Activated naive CD4-positive, alpha-beta T cell treated with anti-CD3 and anti-CD28 coated beads, Interleukin-2, amount 50 U/mL, for 24 hours (primary cell): ENCODE measurements around the gene AMH.
A peak's percentile ranks its signal among the peaks of the same experiment; 100 is the strongest.

Experiments
- H3K27ac Mint-ChIP-seq: one replicate; pipeline ENCODE4 v1.8.0; 2021; ENCODE audit warnings: mild to moderate bottlenecking, mixed read lengths
- H3K27me3 Mint-ChIP-seq: one replicate; pipeline ENCODE4 v1.8.0; 2021; ENCODE audit warnings: mixed read lengths
- H3K36me3 Mint-ChIP-seq: one replicate; pipeline ENCODE4 v1.8.0; 2021; ENCODE audit warnings: mixed read lengths
- H3K4me1 Mint-ChIP-seq: one replicate; pipeline ENCODE4 v1.8.0; 2021; ENCODE audit warnings: mixed read lengths
- H3K4me3 Mint-ChIP-seq: one replicate; pipeline ENCODE4 v1.8.0; 2021; ENCODE audit warnings: mild to moderate bottlenecking, mixed read lengths
- H3K9me3 Mint-ChIP-seq: one replicate; pipeline ENCODE4 v1.8.0; 2021; ENCODE audit warnings: mixed read lengths

The AMH gene

GRCh38 chr19:2228157-2229030 is 20.7 kb upstream of the AMH start:
- H3K27me3 Mint-ChIP-seq = no peaks in the 10 kb centered on the region
- no peak overlapping the region for H3K4me3 Mint-ChIP-seq
- peak overlapping the region; percentile 70 for H3K27ac Mint-ChIP-seq
- H3K36me3 Mint-ChIP-seq = peaks cover 1% of the 10 kb centered on the region
- H3K4me1 Mint-ChIP-seq = no peaks in the 10 kb centered on the region
- H3K9me3 Mint-ChIP-seq = no peaks in the 10 kb centered on the region

DNA sequence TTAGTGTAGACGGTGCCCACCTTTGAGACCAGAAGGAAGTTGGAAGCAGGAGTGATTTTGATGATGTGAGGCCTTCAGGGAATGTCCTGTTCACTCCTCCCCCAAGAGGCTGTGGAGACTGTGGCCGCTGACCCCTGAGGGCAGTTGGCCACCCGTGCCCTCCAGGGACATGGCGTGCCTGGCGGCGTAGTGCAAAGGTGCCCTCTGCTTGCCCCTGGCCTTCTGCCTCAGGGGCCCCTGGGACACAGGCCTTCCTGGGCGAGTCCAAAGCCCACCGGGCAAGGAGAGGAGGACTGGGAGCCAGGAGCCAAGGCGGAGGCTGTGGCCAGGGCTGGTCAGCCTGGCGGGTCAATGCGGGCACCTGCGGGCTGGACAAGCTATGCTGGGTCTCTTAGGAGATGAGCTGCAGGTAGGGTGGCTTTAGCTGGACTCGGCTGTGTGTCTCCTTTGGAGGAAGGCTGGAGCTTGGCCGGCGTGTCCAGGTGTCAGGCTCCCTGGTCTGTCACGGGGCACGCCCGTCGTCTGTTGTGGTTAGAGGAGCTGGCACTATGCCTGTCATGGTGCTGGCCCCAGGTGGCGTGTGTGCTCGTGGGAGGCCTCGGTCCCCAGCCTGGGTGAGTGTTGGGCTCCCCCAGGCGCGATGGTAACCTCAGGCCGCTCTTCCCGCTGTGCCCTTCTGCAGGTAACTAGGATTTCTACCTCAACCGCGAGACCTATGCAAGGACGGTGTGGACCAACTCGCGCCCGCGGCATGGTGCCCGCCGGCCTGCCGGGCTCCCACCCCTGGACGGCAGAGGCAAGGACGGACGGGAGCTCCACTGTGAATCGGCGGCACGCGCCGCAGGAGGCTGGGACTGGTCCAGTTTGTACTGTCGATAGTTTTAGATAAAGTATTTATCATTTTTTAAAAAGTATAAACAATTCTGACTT is 19.8 kb upstream of the AMH start:
- Mint-ChIP-seq H3K27ac (peak overlapping the region; percentile 70), H3K4me1 (peaks cover 5% of the 10 kb centered on the region), H3K27me3 (no peaks in the 10 kb centered on the region), H3K4me3 (no peak overlapping the region), H3K36me3 (peaks cover 1% of the 10 kb centered on the region), H3K9me3 (no peaks in the 10 kb centered on the region)

GRCh38 chr19:2230033-2230531 is 19.0 kb upstream of the AMH start:
- no peak overlapping the region for H3K4me3 Mint-ChIP-seq
- no peaks in the 10 kb centered on the region for H3K27me3 Mint-ChIP-seq
- peaks cover 1% of the 10 kb centered on the region for H3K36me3 Mint-ChIP-seq
- peaks cover 11% of the 10 kb centered on the region for H3K4me1 Mint-ChIP-seq
- H3K9me3 Mint-ChIP-seq = no peaks in the 10 kb centered on the region
- no peak overlapping the region for H3K27ac Mint-ChIP-seq

GRCh38 chr19:2230807-2231533 is 18.2 kb upstream of the AMH start:
- H3K4me1 Mint-ChIP-seq = peaks cover 14% of the 10 kb centered on the region
- peaks cover 1% of the 10 kb centered on the region for H3K36me3 Mint-ChIP-seq
- H3K27ac Mint-ChIP-seq = no peak overlapping the region
- H3K27me3 Mint-ChIP-seq = no peaks in the 10 kb centered on the region
- no peaks in the 10 kb centered on the region for H3K9me3 Mint-ChIP-seq
- no peak overlapping the region for H3K4me3 Mint-ChIP-seq

DNA sequence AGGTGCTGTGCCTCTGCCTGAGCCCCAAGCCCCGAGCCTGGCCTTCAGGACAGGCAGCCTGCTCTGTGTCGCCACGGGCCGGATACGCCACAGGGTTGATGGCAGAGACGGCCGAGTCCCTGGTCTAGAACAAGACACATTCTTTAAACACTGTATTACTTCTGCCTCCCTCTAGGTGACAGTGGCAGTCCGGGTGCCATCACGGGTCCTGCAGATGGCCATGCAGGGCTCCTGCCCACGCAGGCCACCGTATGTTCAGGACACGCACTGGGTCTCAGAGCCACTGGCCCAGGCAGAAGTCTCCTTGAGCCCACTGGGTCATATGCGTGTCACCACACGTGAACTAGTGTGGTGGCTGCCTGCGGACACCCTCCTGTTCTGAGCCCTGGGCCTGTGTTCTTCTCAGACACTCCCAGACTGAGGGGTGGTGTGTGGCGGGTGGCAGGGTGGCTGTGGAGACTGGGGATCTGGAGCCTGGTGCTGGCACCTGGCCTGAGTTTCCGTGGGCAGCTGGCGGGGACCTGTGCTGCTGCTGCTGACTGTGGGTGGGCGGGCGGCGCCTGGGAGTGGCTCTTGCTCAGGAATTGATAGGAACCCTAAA is 17.4 kb upstream of the AMH start:
- H3K9me3 Mint-ChIP-seq = no peaks in the 10 kb centered on the region
- H3K27me3 Mint-ChIP-seq = no peaks in the 10 kb centered on the region
- H3K36me3 Mint-ChIP-seq = peaks cover 3% of the 10 kb centered on the region
- H3K4me1 Mint-ChIP-seq = peaks cover 16% of the 10 kb centered on the region
- peak overlapping the region; percentile 8 for H3K27ac Mint-ChIP-seq
- H3K4me3 Mint-ChIP-seq = no peak overlapping the region

DNA sequence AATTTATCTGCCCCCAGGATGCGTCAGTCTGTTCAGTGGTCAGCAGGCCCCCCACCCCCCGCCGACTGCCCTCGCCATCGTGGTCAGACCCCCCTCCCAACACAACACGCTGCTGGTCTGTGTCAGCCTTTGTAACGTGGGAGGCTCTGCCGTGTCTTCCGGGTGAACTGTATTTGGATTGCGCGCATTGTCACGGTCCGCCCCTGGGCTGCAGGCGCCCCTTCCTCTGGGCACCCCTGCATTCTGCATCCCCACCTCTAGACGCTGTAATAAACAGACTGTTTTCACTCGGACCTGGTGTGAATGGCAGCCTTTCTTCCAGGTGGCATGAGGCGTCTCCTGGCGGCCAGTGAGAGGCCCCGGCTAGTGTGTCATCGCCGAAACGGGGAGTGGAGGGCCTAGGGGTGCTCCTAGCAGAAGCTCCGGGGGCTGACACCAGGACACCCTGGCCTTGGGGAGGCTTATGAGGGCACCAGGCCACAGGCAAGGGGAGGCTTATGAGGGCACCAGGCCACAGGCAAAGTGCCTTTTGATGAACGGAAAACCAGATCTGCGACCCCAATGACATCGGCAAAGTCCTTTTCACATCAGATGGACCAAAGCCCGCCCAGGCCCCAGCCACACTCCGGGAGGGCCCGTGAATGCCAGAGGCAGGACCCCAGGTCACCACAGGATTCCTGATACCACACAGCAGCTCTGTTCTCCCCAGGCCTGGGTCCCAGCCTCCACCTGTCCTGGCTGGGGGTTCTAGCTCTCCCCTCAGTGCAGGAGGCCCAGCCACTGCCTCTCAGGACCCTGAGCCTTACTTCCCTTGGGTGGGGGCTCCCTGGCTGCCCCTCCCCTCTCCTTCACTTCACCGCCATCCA is 16.6 kb upstream of the AMH start:
- H3K4me1 Mint-ChIP-seq = peaks cover 18% of the 10 kb centered on the region
- peaks cover 3% of the 10 kb centered on the region for H3K36me3 Mint-ChIP-seq
- no peaks in the 10 kb centered on the region for H3K9me3 Mint-ChIP-seq
- H3K27me3 Mint-ChIP-seq = no peaks in the 10 kb centered on the region
- H3K4me3 Mint-ChIP-seq = no peak overlapping the region
- peak overlapping the region; percentile 55 for H3K27ac Mint-ChIP-seq

DNA sequence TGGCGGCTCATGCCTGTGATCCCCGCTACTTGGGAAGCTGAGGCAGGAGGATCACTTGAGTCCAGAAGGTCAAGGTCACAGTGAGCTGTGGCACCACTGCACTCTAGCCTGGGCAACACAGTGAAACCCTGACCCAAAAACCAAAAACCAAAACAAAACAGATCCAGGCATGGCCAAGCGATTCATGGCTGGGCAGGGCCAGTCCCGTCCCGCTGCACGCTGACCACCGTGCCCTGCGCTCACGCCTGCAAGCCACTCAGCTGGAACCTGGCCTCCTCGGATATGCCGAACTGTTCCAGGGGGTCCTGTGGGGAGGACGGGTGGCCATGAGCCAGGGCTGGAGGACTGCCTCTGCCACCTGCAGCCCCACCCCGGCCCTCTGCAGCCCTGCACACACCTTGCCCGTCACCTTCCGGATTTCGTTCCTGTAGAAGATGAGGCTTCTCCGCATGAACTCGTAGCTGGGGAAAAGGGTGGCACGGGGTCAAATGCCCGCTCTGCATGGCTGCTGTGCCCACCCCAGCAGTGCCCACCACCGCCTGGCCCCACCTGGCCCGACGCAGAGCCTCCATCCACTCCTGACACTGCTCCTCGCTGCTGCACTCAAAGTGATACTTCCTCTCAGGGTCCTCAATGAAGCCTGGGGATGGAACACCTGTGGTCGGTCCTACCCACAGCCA is 15.4 kb upstream of the AMH start:
- Mint-ChIP-seq H3K36me3 (peaks cover 9% of the 10 kb centered on the region), H3K4me1 (peaks cover 30% of the 10 kb centered on the region), H3K4me3 (peak overlapping the region; percentile 97)

DNA sequence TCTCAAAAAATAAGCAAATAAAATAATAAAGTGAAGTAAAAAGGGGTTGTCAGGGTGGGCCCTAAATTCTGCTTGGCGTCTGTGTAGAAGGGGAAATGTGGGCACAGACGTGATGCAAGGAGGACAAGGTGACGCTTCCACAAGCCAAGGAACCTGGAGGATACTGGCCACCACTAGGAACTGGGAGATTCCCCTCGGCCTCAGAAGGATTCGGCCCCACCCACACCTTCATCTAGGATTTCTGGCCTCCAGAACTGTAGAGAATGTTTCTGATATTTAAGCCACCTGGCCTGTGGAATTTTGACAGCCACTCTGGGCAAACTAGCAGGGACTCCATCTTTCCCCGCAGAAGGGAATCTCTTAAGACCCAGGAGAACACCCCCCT is 14.1 kb upstream of the AMH start:
- Mint-ChIP-seq H3K36me3 (peaks cover 13% of the 10 kb centered on the region), H3K4me3 (peak overlapping the region; percentile 97), H3K27ac (peak overlapping the region; percentile 92), H3K9me3 (no peaks in the 10 kb centered on the region), H3K27me3 (no peaks in the 10 kb centered on the region), H3K4me1 (peaks cover 42% of the 10 kb centered on the region)

More for the DNA sequence above, 15.4 kb upstream of the AMH start:
- Mint-ChIP-seq H3K27ac (no peak overlapping the region), H3K27me3 (no peaks in the 10 kb centered on the region), H3K9me3 (no peaks in the 10 kb centered on the region)

DNA sequence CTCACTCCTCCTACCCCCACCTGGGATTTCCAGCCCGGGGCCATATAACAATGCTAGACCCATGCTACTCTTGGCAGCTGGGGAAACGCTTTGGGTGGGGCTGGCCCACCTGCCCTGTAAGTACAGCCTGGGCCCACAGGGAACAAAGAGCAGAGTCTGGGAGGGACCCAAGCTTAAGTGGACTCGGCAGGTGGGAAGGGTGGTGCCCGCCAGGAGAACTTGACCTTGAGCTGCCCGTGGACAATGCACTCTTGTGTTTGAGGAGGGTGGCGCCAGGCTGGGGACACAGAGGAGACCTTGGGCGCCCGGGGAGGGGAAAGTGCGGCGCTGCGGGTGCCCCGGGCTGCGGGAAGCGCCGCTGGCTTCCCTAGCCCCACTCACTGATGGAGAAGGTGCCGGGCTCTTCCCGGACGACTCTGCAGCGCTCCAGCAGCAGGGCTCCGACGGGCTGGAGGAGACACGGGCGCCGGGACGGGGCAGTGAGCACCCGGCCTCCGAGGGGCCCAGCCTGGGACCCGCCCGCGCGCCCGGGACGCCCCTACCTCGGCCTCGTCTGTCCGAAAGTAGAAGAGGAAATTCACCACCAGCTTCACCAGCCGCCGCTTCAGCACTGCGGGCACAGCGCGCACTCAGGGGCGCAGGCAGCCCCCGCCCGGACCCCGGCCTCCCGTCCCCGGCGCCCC is 13.6 kb upstream of the AMH start:
- peaks cover 13% of the 10 kb centered on the region for H3K36me3 Mint-ChIP-seq
- H3K4me1 Mint-ChIP-seq = peaks cover 47% of the 10 kb centered on the region
- no peaks in the 10 kb centered on the region for H3K27me3 Mint-ChIP-seq
- no peaks in the 10 kb centered on the region for H3K9me3 Mint-ChIP-seq
- peak overlapping the region; percentile 92 for H3K27ac Mint-ChIP-seq
- peak overlapping the region; percentile 97 for H3K4me3 Mint-ChIP-seq

GRCh38 chr19:2236064-2236313 is 13.1 kb upstream of the AMH start:
- no peak overlapping the region for H3K27ac Mint-ChIP-seq
- H3K4me3 Mint-ChIP-seq = peak overlapping the region; percentile 97
- peaks cover 52% of the 10 kb centered on the region for H3K4me1 Mint-ChIP-seq
- peaks cover 13% of the 10 kb centered on the region for H3K36me3 Mint-ChIP-seq
- no peaks in the 10 kb centered on the region for H3K27me3 Mint-ChIP-seq
- no peaks in the 10 kb centered on the region for H3K9me3 Mint-ChIP-seq

GRCh38 chr19:2236314-2237050 is 12.6 kb upstream of the AMH start, which contains the start of the genes PLEKHJ1 and SF3A2:
PLEKHJ1 (minus strand) TSS chr19:2236329; CDS start chr19:2236248, 81 bp downstream.
SF3A2 (plus strand) TSS chr19:2236824; CDS start chr19:2243419, 6,595 bp downstream.
- peaks cover 13% of the 10 kb centered on the region for H3K36me3 Mint-ChIP-seq
- H3K9me3 Mint-ChIP-seq = no peaks in the 10 kb centered on the region
- H3K4me3 Mint-ChIP-seq = peak within 1 kb of the TSS; percentile 97
- H3K4me1 Mint-ChIP-seq = peaks cover 57% of the 10 kb centered on the region
- H3K27me3 Mint-ChIP-seq = no peaks in the 10 kb centered on the region
- H3K27ac Mint-ChIP-seq = peak within 1 kb of the TSS; percentile 96

- Mint-ChIP-seq H3K36me3 (peaks cover 13% of the 10 kb centered on the region), H3K4me3 (peak overlapping the region; percentile 97), H3K27ac (peak overlapping the region; percentile 79), H3K27me3 (no peaks in the 10 kb centered on the region), H3K4me1 (peaks cover 62% of the 10 kb centered on the region), H3K9me3 (no peaks in the 10 kb centered on the region)
Observed at GRCh38 chr19:2237051-2237868, 11.9 kb upstream of the AMH start.
